ENCODE results near the gene DHRS12.

The DHRS12 gene

GRCh38 chr13:51726446-51727193 is 77.3 kb downstream of the DHRS12 start:
- no peak for DNase-seq (ENCODE audit: low spot score)

- no peak for DNase-seq (ENCODE audit: low spot score)
Observed at GRCh38 chr13:51724721-51725120, 79.2 kb downstream of the DHRS12 start.

- peak; percentile 74 for DNase-seq (ENCODE audit: low spot score)
Observed at GRCh38 chr13:51723529-51723928, 80.4 kb downstream of the DHRS12 start.

- DNase-seq (ENCODE audit: low spot score) = peak; percentile 53
Observed at GRCh38 chr13:51721496-51721895, 82.5 kb downstream of the DHRS12 start.

GRCh38 chr13:51719394-51719793 is 84.6 kb downstream of the DHRS12 start:
- no peak for DNase-seq (ENCODE audit: low spot score)

All from pons (tissue), 1 donor.